Sciatic nerve (tissue), 2 donors: ENCODE data around the gene RANBP1. TPM values are rescaled to one million over a fixed set of nuclear protein-coding genes. Genes with fewer than 3 reads are reported as not detected.
"Not testable (repeated sequence)": the region's sequence is repeated elsewhere in the genome, so short reads cannot be mapped to it uniquely, and the experiment has no call there.

ENCODE experiments used
- ATAC-seq: fragments of 200-7000 bp; cut with Tn5 transposase; one replicate; pipeline ENCODE4 v1.9.1; 2020; ENCODE audit warnings: mild to moderate bottlenecking, moderate library complexity
- DNase-seq: peaks from one replicate; pipeline ENCODE4 v3.0.0-alpha.2; 2020; ENCODE audit warnings: low spot score
- intact Hi-C: fragments of 100-400 bp; cut with DNase I; formaldehyde crosslinking; loops from one replicate; pipeline ENCODE4 v1.14.2; 2022
- total RNA-seq: library from RNA; stranded (reverse); fragmentation: NEBNext Ultra II Directional; extraction: Animal tissue kit (Norgen Biotek cat#: 25700); gene quantifications from one replicate; pipeline ENCODE4 v1.2.1, GENCODE V29; 2021
- donor health status: DM: no; HTN: no; CAD: no.
- donor health status: DM: no; HTN: no; CAD: no.

RANBP1 gene
- 58.8 TPM for total RNA-seq

- intact Hi-C loops: loop anchor here (2.0 kb wide), 1 partner anchor 29 kb away; no protein-coding TSS in a partner anchor
- DNase-seq: no peak
- ATAC-seq: no peak
Observed at GRCh38 chr22:20115691-20116375, at the start of gene RANBP1. Gene RANBP1, plus strand, starts transcription at chr22:20116104. Its CDS starts 81 bp downstream, at chr22:20116185.

- ATAC-seq: no peak
- no peak for DNase-seq
- intact Hi-C loops: no loop called here
Observed at GRCh38 chr22:20066617-20067383, 49.1 kb upstream of the RANBP1 start.

- intact Hi-C loops, DNase-seq, ATAC-seq: not testable (repeated sequence)
Observed at GRCh38 chr22:20067384-20067682, 48.6 kb upstream of the RANBP1 start.

GRCh38 chr22:20068640-20069039 lies 47.3 kb upstream of the RANBP1 start:
- intact Hi-C loops: no loop called here
- no peak for ATAC-seq
- DNase-seq: no peak

- DNase-seq: no peak
- intact Hi-C loops: no loop called here
- no peak for ATAC-seq
Observed at GRCh38 chr22:20069331-20070042, 46.4 kb upstream of the RANBP1 start.

- DNase-seq: no peak
- intact Hi-C loops: no loop called here
- no peak for ATAC-seq
Observed at GRCh38 chr22:20071524-20071972, 44.4 kb upstream of the RANBP1 start.

- intact Hi-C loops: no loop called here
- DNase-seq: no peak
- ATAC-seq: no peak
Observed at GRCh38 chr22:20076627-20077172, 39.2 kb upstream of the RANBP1 start.

GRCh38 chr22:20079745-20080444 lies 36.0 kb upstream of the RANBP1 start, which contains the start of gene DGCR8:
Gene DGCR8, plus strand, starts transcription at chr22:20080241. Its CDS starts 5,723 bp downstream, at chr22:20085964.
- intact Hi-C loops: no loop called here
- DNase-seq (peak; percentile 96), ATAC-seq (peak; percentile 98)

GRCh38 chr22:20080445-20080775 lies 35.5 kb upstream of the RANBP1 start:
- DNase-seq (peak; percentile 75), ATAC-seq (peak; percentile 25)
- intact Hi-C loops: no loop called here

- DNase-seq (no peak), ATAC-seq (no peak)
- intact Hi-C loops: no loop called here
Observed at GRCh38 chr22:20080776-20081654, 34.9 kb upstream of the RANBP1 start.

- ATAC-seq (no peak), DNase-seq (no peak)
- intact Hi-C loops: no loop called here
Observed at GRCh38 chr22:20083157-20083890, 32.6 kb upstream of the RANBP1 start.

GRCh38 chr22:20083891-20084546 lies 31.9 kb upstream of the RANBP1 start:
- ATAC-seq (no peak), DNase-seq (no peak)
- intact Hi-C loops: no loop called here

GRCh38 chr22:20084547-20085413 lies 31.1 kb upstream of the RANBP1 start:
- ATAC-seq (no peak), DNase-seq (no peak)
- intact Hi-C loops: no loop called here

- ATAC-seq (no peak), DNase-seq (no peak)
- intact Hi-C loops: loop anchor here (2.0 kb wide), 1 partner anchor 31 kb away; the partner anchor contains the start of genes RANBP1 and TRMT2A
Observed at GRCh38 chr22:20085651-20086050, 30.3 kb upstream of the RANBP1 start.

- ATAC-seq (no peak), DNase-seq (no peak)
- intact Hi-C loops: loop anchor here (2.0 kb wide), 1 partner anchor 31 kb away; the partner anchor contains the start of genes RANBP1 and TRMT2A
Observed at GRCh38 chr22:20086101-20086599, 29.8 kb upstream of the RANBP1 start.

- ATAC-seq (no peak), DNase-seq (no peak)
- intact Hi-C loops: loop anchor here (2.0 kb wide), 1 partner anchor 30 kb away; the partner anchor contains the start of genes RANBP1 and TRMT2A
Observed at GRCh38 chr22:20086763-20087162, 29.1 kb upstream of the RANBP1 start.
